Keratinocyte (primary cell): ENCODE measurements around the gene AFTPH. TPM values are rescaled to one million over a fixed set of nuclear protein-coding genes. Genes with fewer than 3 reads are reported as not detected.
A peak's percentile ranks its signal among the peaks of the same experiment; 100 is the strongest.

Source experiments
- DNase-seq: peaks from one replicate; pipeline ENCODE4 v3.0.0-alpha.2; 2011; ENCODE audit warnings: low read depth, missing footprints, low spot score
- FAIRE-seq: peaks from 2 replicates; lab custom pipeline; 2011; peaks lifted over from hg19 to GRCh38; lab: Jason Lieb, UNC
- H2AFZ ChIP-seq: 2 replicates; pipeline ENCODE4 v1.6.0; 2012; ENCODE audit warnings: low read length, control low read depth, inconsistent platforms; ENCODE audit not compliant: control insufficient read depth
- H3K27ac ChIP-seq: 2 replicates; pipeline ENCODE4 v1.5.1; 2011; ENCODE audit warnings: low read length; ENCODE audit not compliant: control insufficient read depth, insufficient read depth
- H3K27me3 ChIP-seq: 3 replicates; pipeline ENCODE4 v1.6.0; 2011; ENCODE audit warnings: low read length; ENCODE audit not compliant: control insufficient read depth, insufficient read depth; ENCODE audit errors: extremely low read depth
- H3K36me3 ChIP-seq, 2 experiments: 2 replicates in 1 of 2; 3 replicates in 1 of 2; pipeline ENCODE4 v1.5.1; 2011; ENCODE audit warnings: low read length in 2 of 2, mild to moderate bottlenecking in 1 of 2; ENCODE audit not compliant: control insufficient read depth in 2 of 2, insufficient read depth in 2 of 2; ENCODE audit errors: extremely low read depth in 1 of 2
- H3K4me1 ChIP-seq: 3 replicates; pipeline ENCODE4 v1.5.1; 2011; ENCODE audit warnings: low read length; ENCODE audit not compliant: control insufficient read depth, insufficient read depth; ENCODE audit errors: extremely low read depth
- H3K4me2 ChIP-seq: 3 replicates; pipeline ENCODE4 v1.6.0; 2011; ENCODE audit warnings: low read depth, low read length; ENCODE audit not compliant: control insufficient read depth, insufficient read depth; ENCODE audit errors: extremely low read depth
- H3K4me3 ChIP-seq, 3 experiments: fragments of 200-600 bp in 1 of 3; sonication (generic) in 1 of 3; 2 replicates in 2 of 3; 3 replicates in 1 of 3; pipeline ENCODE4 v1.5.1; 2011 to 2016; ENCODE audit warnings: low read length in 3 of 3, mild to moderate bottlenecking in 3 of 3, control low read depth in 2 of 3, inconsistent platforms in 1 of 3, low read depth in 1 of 3, mixed read lengths in 1 of 3, mixed run types in 1 of 3, moderate library complexity in 1 of 3; ENCODE audit not compliant: control insufficient read depth in 2 of 3, insufficient read depth in 2 of 3; ENCODE audit errors: extremely low read depth in 1 of 3
- H3K79me2 ChIP-seq: 2 replicates; pipeline ENCODE4 v1.6.0; 2012; ENCODE audit warnings: low read length; ENCODE audit not compliant: control insufficient read depth, insufficient read depth
- H3K9ac ChIP-seq: 3 replicates; pipeline ENCODE4 v1.6.0; 2011; ENCODE audit warnings: low read length; ENCODE audit not compliant: control insufficient read depth, insufficient read depth; ENCODE audit errors: extremely low read depth
- H3K9me1 ChIP-seq: 3 replicates; pipeline ENCODE4 v1.6.0; 2011; ENCODE audit warnings: low read length; ENCODE audit not compliant: control insufficient read depth, insufficient read depth; ENCODE audit errors: extremely low read depth
- H3K9me3 ChIP-seq: 2 replicates; pipeline ENCODE4 v1.5.1; 2012; ENCODE audit warnings: low read depth, low read length; ENCODE audit not compliant: control insufficient read depth
- H4K20me1 ChIP-seq: 3 replicates; pipeline ENCODE4 v1.6.0; 2011; ENCODE audit warnings: low read length; ENCODE audit not compliant: control insufficient read depth, insufficient read depth; ENCODE audit errors: extremely low read depth
- CTCF ChIP-seq, 3 experiments: IDR thresholded peaks in 1 of 3; conservative IDR thresholded peaks in 1 of 3; optimal IDR thresholded peaks in 1 of 3; 2 replicates in 2 of 3; 3 replicates in 1 of 3; pipeline versions ENCODE3 to v1.5.1; 2011; ENCODE audit warnings: low read length in 3 of 3, mild to moderate bottlenecking in 3 of 3, moderate library complexity in 2 of 3, control low read depth in 1 of 3, inconsistent platforms in 1 of 3; ENCODE audit not compliant: insufficient read depth in 2 of 3; ENCODE audit errors: extremely low read depth in 1 of 3
- EZH2 ChIP-seq: IDR thresholded peaks from one replicate; pipeline ENCODE4 v1.6.1; 2012; ENCODE audit warnings: inconsistent platforms, mild to moderate bottlenecking, low read length, moderate library complexity
- dilution Hi-C: fragments of 300-500 bp; cut with MboI; formaldehyde crosslinking; loops from one replicate; pipeline ENCODE4 v1.7.0; 2020; ENCODE audit warnings: low sequenced_read_pairs; ENCODE audit not compliant: extremely low pct_ligation_motif_present
- polyA plus RNA-seq, 5 experiments: library from polyadenylated mRNA; depleted of rRNA in 3 of 5; stranded (reverse) in 3 of 5; stranded (forward) in 1 of 5; unstranded in 1 of 5; fragments of >200 nt; gene quantifications; 1 replicate in 1 of 5; 2 replicates in 3 of 5; 3 replicates in 1 of 5; pipeline versions ENCODE4 v1.2.1 to v1.2.3, GENCODE V29; 2011 to 2012; ENCODE audit warnings: missing spikeins in 2 of 5, low read depth in 1 of 5, low replicate concordance in 1 of 5

Gene AFTPH
- polyA plus RNA-seq, 1 donor (not counting 4 experiments of a cell fraction or from before 2014, with no cell fraction given) = 28.3 TPM

GRCh38 chr2:64604155-64604554, 80.0 kb downstream of the AFTPH start:
- DNase-seq (no peak), FAIRE-seq (no peak)
- H3K27ac ChIP-seq = no peak overlapping the region
- no peaks in the 10 kb centered on the region for H3K9me1 ChIP-seq
- H3K27me3 ChIP-seq = no peaks in the 10 kb centered on the region
- H3K9me3 ChIP-seq = peaks cover 3% of the 10 kb centered on the region
- no peaks in the 10 kb centered on the region for H4K20me1 ChIP-seq
- H3K4me2 ChIP-seq = no peak overlapping the region
- no peak overlapping the region for H2AFZ ChIP-seq
- TF ChIP-seq EZH2 (no peak), CTCF (optimal IDR thresholded peaks at IDR 0.05 in 1 of 3, IDR thresholded peaks at IDR 0.05 in 1 of 3, conservative IDR thresholded peaks at IDR 0.05 in 1 of 3; ENCODE audit: extremely low read depth in 1 of 3, insufficient read depth in 2 of 3, low read length in 3 of 3) (no peak)
- H3K4me1 ChIP-seq = peaks cover 40% of the 10 kb centered on the region
- H3K4me3 ChIP-seq = no peak overlapping the region
- H3K36me3 ChIP-seq = no peaks in the 10 kb centered on the region
- dilution Hi-C loops = no loop called here
- H3K9ac ChIP-seq = no peak overlapping the region
- H3K79me2 ChIP-seq = no peaks in the 10 kb centered on the region

- no peak overlapping the region for H3K4me3 ChIP-seq
- H2AFZ ChIP-seq = no peak overlapping the region
- H4K20me1 ChIP-seq = no peaks in the 10 kb centered on the region
- H3K9me1 ChIP-seq = no peaks in the 10 kb centered on the region
- H3K4me2 ChIP-seq = no peak overlapping the region
- peaks cover 3% of the 10 kb centered on the region for H3K9me3 ChIP-seq
- FAIRE-seq (no peak), DNase-seq (no peak)
- H3K9ac ChIP-seq = no peak overlapping the region
- H3K79me2 ChIP-seq = no peaks in the 10 kb centered on the region
- no peaks in the 10 kb centered on the region for H3K36me3 ChIP-seq
- H3K4me1 ChIP-seq = peaks cover 40% of the 10 kb centered on the region
- TF ChIP-seq CTCF (optimal IDR thresholded peaks at IDR 0.05 in 1 of 3, IDR thresholded peaks at IDR 0.05 in 1 of 3, conservative IDR thresholded peaks at IDR 0.05 in 1 of 3; ENCODE audit: extremely low read depth in 1 of 3, insufficient read depth in 2 of 3, low read length in 3 of 3) (no peak), EZH2 (no peak)
- no peaks in the 10 kb centered on the region for H3K27me3 ChIP-seq
- dilution Hi-C loops = no loop called here
- H3K27ac ChIP-seq = peak overlapping the region; percentile 22
These were observed 80.9 kb downstream of the AFTPH start for GRCh38 chr2:64605026-64605471.
